Measurements from ENCODE around the gene OR5T3.

GRCh38 chr11:56214537-56214936 lies 37.5 kb upstream of the OR5T3 start:
- no peak for TF ChIP-seq POLR2AphosphoS5 (IDR thresholded peaks at IDR 0.05)
- TF ChIP-seq, protein P1, sequence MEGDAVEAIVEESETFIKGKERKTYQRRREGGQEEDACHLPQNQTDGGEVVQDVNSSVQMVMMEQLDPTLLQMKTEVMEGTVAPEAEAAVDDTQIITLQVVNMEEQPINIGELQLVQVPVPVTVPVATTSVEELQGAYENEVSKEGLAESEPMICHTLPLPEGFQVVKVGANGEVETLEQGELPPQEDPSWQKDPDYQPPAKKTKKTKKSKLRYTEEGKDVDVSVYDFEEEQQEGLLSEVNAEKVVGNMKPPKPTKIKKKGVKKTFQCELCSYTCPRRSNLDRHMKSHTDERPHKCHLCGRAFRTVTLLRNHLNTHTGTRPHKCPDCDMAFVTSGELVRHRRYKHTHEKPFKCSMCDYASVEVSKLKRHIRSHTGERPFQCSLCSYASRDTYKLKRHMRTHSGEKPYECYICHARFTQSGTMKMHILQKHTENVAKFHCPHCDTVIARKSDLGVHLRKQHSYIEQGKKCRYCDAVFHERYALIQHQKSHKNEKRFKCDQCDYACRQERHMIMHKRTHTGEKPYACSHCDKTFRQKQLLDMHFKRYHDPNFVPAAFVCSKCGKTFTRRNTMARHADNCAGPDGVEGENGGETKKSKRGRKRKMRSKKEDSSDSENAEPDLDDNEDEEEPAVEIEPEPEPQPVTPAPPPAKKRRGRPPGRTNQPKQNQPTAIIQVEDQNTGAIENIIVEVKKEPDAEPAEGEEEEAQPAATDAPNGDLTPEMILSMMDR (IDR thresholded peaks at IDR 0.05), result no peak
- TF ChIP-seq EP300 (IDR thresholded peaks at IDR 0.05), result no peak
- no peak for TF ChIP-seq POLR2A (IDR thresholded peaks at IDR 0.05)
